ENCODE results near the gene TRIM54.

DNA sequence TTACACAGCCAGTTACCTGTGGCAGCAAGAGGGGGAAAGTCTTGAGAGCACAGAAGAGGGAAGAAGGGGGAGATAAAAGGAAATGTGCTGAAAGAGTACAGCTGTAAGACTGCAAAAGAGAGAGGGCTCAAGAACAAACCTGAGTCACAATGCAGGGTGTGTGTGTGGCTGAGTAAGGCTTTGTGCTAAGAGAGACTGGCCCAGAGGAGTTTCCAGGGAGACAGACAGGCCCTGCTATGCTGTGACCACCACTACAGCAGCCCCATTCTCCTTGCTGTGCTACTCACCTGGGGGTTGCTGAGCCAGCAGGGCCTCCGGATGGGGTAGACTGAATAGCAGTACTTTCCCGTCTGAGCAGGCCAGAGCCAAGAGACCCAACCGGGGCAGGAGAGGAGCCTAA is 53.1 kb downstream of the TRIM54 start:
- TF ChIP-seq, protein P1, sequence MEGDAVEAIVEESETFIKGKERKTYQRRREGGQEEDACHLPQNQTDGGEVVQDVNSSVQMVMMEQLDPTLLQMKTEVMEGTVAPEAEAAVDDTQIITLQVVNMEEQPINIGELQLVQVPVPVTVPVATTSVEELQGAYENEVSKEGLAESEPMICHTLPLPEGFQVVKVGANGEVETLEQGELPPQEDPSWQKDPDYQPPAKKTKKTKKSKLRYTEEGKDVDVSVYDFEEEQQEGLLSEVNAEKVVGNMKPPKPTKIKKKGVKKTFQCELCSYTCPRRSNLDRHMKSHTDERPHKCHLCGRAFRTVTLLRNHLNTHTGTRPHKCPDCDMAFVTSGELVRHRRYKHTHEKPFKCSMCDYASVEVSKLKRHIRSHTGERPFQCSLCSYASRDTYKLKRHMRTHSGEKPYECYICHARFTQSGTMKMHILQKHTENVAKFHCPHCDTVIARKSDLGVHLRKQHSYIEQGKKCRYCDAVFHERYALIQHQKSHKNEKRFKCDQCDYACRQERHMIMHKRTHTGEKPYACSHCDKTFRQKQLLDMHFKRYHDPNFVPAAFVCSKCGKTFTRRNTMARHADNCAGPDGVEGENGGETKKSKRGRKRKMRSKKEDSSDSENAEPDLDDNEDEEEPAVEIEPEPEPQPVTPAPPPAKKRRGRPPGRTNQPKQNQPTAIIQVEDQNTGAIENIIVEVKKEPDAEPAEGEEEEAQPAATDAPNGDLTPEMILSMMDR (conservative IDR thresholded peaks at IDR 0.05; ENCODE audit: low read length): no peak
- no peak for TF ChIP-seq EZH2phosphoT487 (IDR thresholded peaks at IDR 0.05; ENCODE audit: borderline replicate concordance)
